Lower leg skin (tissue), 4 donors: ENCODE data around the gene PLA2G3. TPM values are rescaled to one million over a fixed set of nuclear protein-coding genes. Genes with fewer than 3 reads are reported as not detected.

Experiments used
- DNase-seq, 2 donors: peaks; one replicate each; pipeline ENCODE4 v3.0.0-alpha.2; 2019; ENCODE audit warnings: low spot score in 2 of 2
- H3K4me3 ChIP-seq: fragments of 200-600 bp; sonication (generic); 2 replicates; pipeline ENCODE4 v1.5.1; 2017; ENCODE audit warnings: mild to moderate bottlenecking, low read depth; ENCODE audit not compliant: poor library complexity, severe bottlenecking
- CTCF ChIP-seq, 3 donors: fragments of 450-650 bp; IDR thresholded peaks; one replicate each; pipeline ENCODE4 v1.5.1; 2016; ENCODE audit warnings: antibody characterized with exemption in 3 of 3, mild to moderate bottlenecking in 3 of 3, moderate library complexity in 2 of 3
- POLR2A ChIP-seq, 2 donors: fragments of 450-650 bp; IDR thresholded peaks; one replicate each; pipeline ENCODE4 v1.6.1; 2016 to 2017; ENCODE audit warnings: antibody characterized with exemption in 2 of 2, mild to moderate bottlenecking in 1 of 2, moderate library complexity in 1 of 2
- WGBS, 2 donors: methylation state at CpG; one replicate each; pipeline ENCODE4 v1.1.5; 2018; 5-methylcytosine and 5-hydroxymethylcytosine counted together
- intact Hi-C: fragments of 100-400 bp; cut with DNase I; formaldehyde crosslinking; loops from one replicate; pipeline ENCODE4 v1.15.0; 2023; ENCODE audit warnings: low total_unique reads
- total RNA-seq, 4 donors: library from RNA; depleted of rRNA; stranded (reverse); fragments of >200 nt; gene quantifications; one replicate each; pipeline ENCODE4 v1.1.0, GENCODE V29; 2016

PLA2G3 gene
- total RNA-seq, result 10 to 100 TPM in 2 of 4 donors, 1 to 10 TPM in 2; 6.5 to 11.3 (median 8.7) TPM

GRCh38 chr22:31139866-31140716 lies at the start of gene PLA2G3:
Gene PLA2G3 (minus strand): TSS chr22:31140508. CDS start chr22:31140354, 154 bp downstream.
- peak in 1 of 2 donors; percentile 37 for DNase-seq
- TF ChIP-seq POLR2A (IDR thresholded peaks at IDR 0.05) (no peak), CTCF (IDR thresholded peaks at IDR 0.05) (no peak)
- H3K4me3 ChIP-seq, result no peak within 1 kb of the TSS
- intact Hi-C loops, result loop anchor here (10.0 kb wide), 1 partner anchor 505 kb away; the partner anchor contains the start of gene SLC35E4
- 23 to 31% methylated on average over 19 to 23 of the region's 24 CpGs for WGBS, 2 donors

- WGBS, 2 donors, result 82 to 86% methylated on average over 6 of the region's 6 CpGs
- intact Hi-C loops, result no loop called here
- no peak for DNase-seq
- H3K4me3 ChIP-seq, result no peak overlapping the region
- TF ChIP-seq CTCF (IDR thresholded peaks at IDR 0.05) (no peak), POLR2A (IDR thresholded peaks at IDR 0.05) (no peak)
These were observed 47.3 kb upstream of the PLA2G3 start for GRCh38 chr22:31187627-31188026.

GRCh38 chr22:31185056-31185455 lies 44.7 kb upstream of the PLA2G3 start:
- DNase-seq, result no peak
- H3K4me3 ChIP-seq, result no peak overlapping the region
- TF ChIP-seq CTCF (IDR thresholded peaks at IDR 0.05), result no peak
- intact Hi-C loops, result no loop called here
- 97 to 99% methylated on average over 5 of the region's 5 CpGs for WGBS, 2 donors

GRCh38 chr22:31184015-31184414 lies 43.7 kb upstream of the PLA2G3 start:
- DNase-seq, result no peak
- TF ChIP-seq POLR2A (IDR thresholded peaks at IDR 0.05) (no peak), CTCF (IDR thresholded peaks at IDR 0.05) (no peak)
- intact Hi-C loops, result no loop called here
- no peak overlapping the region for H3K4me3 ChIP-seq
- WGBS, 2 donors, result 96 to 100% methylated on average over 6 to 9 of the region's 30 CpGs

- intact Hi-C loops, result no loop called here
- peak in 1 of 2 donors; percentile 65 for DNase-seq
- H3K4me3 ChIP-seq, result no peak overlapping the region
These were observed 39.0 kb upstream of the PLA2G3 start for GRCh38 chr22:31179345-31179744.

More at GRCh38 chr22:31179345-31179744, 39.0 kb upstream of the PLA2G3 start:
- TF ChIP-seq CTCF (IDR thresholded peaks at IDR 0.05) (no peak), POLR2A (IDR thresholded peaks at IDR 0.05) (no peak)
- WGBS, 2 donors, result 24 to 27% methylated on average over 1 of the region's 1 CpG
